BJ (cell line): ENCODE data around the gene B2M. TPM values are rescaled to one million over a fixed set of nuclear protein-coding genes. Genes with fewer than 3 reads are reported as not detected.

Experiments used
- CTCF ChIA-PET: fragments of 350-600 bp; formaldehyde crosslinking; extraction: SDS; loops from one replicate; lab custom pipeline; 2021; ENCODE audit warnings: antibody characterized with exemption, inconsistent platforms; lab: Yijun Ruan, JAX
- POLR2A ChIA-PET: fragments of 300-600 bp; sonication (Branson Sonifier 250); formaldehyde crosslinking; extraction: SDS; loops from one replicate; lab custom pipeline; 2021; ENCODE audit warnings: antibody characterized with exemption; lab: Charles Lee
- DNase-seq: peaks from one replicate; pipeline ENCODE4 v3.0.0-alpha.2; 2011; ENCODE audit warnings: low read depth
- H3K27me3 ChIP-seq: 2 replicates; pipeline ENCODE4 v1.6.0; 2011; ENCODE audit warnings: low read length; ENCODE audit not compliant: control insufficient read depth, insufficient read depth
- H3K36me3 ChIP-seq: 2 replicates; pipeline ENCODE4 v1.5.1; 2011; ENCODE audit warnings: low read length; ENCODE audit not compliant: control insufficient read depth, insufficient read depth
- H3K4me3 ChIP-seq: 2 replicates; pipeline ENCODE4 v1.5.1; 2011; ENCODE audit warnings: low read depth, mild to moderate bottlenecking, control low read depth, low read length
- CTCF ChIP-seq: IDR thresholded peaks from 2 replicates; pipeline ENCODE4 v1.5.1; 2011; ENCODE audit warnings: low read depth, mild to moderate bottlenecking, control low read depth, inconsistent platforms, low read length, moderate library complexity; ENCODE audit not compliant: insufficient read depth
- polyA plus RNA-seq: library from polyadenylated mRNA; depleted of rRNA; stranded (reverse); fragments of >200 nt; gene quantifications from 2 replicates; pipeline ENCODE4 v1.2.3, GENCODE V29; 2011

The B2M gene
- polyA plus RNA-seq, 1 experiment, result 2,480 TPM

- Histone ChIP-seq H3K27me3 (no peaks in the 10 kb centered on the region), H3K36me3 (no peaks in the 10 kb centered on the region), H3K4me3 (no peak overlapping the region)
- DNase-seq, result no peak
- ChIA-PET POLR2A (no interaction called here), CTCF (interaction anchor here (0.7 kb wide), 2 partner anchors 10 to 43 kb away, joined by 3 read pairs; partner anchors contain the start of gene SPG11)
- TF ChIP-seq CTCF, result no peak
Observed at GRCh38 chr15:44705986-44706385, 5.3 kb upstream of the B2M start.

DNA sequence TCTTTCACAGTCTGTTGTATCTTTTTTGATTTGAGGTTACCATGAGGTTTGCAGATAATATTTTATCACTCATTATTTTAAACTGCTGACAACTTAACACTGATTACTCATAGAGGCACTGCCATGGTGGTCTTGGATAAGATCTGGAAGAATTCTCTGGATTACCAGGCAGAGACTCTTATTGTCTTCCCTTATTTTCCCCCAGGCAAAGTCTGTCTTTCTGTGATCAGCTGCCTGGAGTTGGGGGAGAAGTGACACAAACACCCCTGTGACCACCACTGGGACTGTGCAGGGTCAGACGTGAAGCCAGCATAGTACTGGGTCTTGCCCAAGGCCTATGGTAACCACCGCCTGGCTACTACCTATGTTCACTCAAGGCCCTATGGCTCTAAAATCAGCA lies 4.9 kb upstream of the B2M start:
- H3K36me3 ChIP-seq, result no peaks in the 10 kb centered on the region
- ChIA-PET CTCF (interaction anchor here (0.7 kb wide), 1 partner anchor 43 kb away, joined by 3 read pairs; the partner anchor contains the start of gene SPG11), POLR2A (no interaction called here)
- no peaks in the 10 kb centered on the region for H3K27me3 ChIP-seq
- DNase-seq, result no peak
- no peak overlapping the region for H3K4me3 ChIP-seq
- no peak for TF ChIP-seq CTCF

DNA sequence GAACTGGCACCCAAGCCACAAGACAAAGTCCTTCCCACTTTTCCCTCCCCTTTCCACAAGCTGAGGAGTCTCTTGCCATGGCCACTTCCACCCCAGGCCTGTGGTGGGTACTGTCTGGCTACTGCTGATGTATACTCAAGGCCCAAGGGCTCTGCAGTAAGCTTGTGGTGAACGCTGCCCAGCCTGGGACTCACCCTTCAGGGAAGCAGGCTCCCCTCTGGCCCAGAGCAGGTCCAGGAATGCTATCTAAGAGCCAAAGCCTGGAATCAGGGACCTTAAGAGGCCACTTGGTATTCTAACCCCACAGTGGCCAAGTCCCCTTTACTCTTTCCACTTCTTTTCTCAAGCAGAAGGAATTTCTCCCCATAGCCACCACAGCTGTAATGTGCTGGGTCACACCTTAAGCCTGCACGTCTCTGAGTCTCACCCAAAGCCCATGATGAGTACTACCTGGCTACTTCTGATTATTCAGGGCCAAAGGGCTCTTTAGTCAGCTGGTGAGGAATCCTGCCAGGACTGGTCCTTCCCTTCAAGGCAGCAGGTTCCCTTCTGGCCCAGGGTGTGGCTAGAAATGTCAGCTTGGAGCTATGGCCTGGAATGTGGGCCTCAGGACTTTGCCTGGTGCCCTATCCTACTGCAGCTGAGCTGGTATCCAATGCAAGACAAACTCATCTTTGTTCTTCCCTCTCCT lies 4.2 kb upstream of the B2M start:
- no peak overlapping the region for H3K4me3 ChIP-seq
- POLR2A ChIA-PET, result no interaction called here
- no peak for DNase-seq
- CTCF ChIA-PET, result interaction anchor here (1.5 kb wide), 1 partner anchor 28 kb away, joined by 6 read pairs; no protein-coding TSS in a partner anchor
- TF ChIP-seq CTCF, result no peak
- no peaks in the 10 kb centered on the region for H3K36me3 ChIP-seq
- H3K27me3 ChIP-seq, result no peaks in the 10 kb centered on the region

DNA sequence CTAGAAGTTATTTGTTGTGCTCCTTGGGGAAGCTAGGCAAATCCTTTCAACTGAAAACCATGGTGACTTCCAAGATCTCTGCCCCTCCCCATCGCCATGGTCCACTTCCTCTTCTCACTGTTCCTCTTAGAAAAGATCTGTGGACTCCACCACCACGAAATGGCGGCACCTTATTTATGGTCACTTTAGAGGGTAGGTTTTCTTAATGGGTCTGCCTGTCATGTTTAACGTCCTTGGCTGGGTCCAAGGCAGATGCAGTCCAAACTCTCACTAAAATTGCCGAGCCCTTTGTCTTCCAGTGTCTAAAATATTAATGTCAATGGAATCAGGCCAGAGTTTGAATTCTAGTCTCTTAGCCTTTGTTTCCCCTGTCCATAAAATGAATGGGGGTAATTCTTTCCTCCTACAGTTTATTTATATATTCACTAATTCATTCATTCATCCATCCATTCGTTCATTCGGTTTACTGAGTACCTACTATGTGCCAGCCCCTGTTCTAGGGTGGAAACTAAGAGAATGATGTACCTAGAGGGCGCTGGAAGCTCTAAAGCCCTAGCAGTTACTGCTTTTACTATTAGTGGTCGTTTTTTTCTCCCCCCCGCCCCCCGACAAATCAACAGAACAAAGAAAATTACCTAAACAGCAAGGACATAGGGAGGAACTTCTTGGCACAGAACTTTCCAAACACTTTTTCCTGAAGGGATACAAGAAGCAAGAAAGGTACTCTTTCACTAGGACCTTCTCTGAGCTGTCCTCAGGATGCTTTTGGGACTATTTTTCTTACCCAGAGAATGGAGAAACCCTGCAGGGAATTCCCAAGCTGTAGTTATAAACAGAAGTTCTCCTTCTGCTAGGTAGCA lies 851 bp upstream of the B2M start:
- peak; percentile 49 for TF ChIP-seq CTCF
- no peak for DNase-seq
- ChIA-PET POLR2A (interaction anchor here (1.5 to 2.2 kb wide), 2 partner anchors 16 to 18 kb away, joined by 6 to 7 read pairs; no protein-coding TSS in a partner anchor), CTCF (interaction anchor here (0.7 to 3.9 kb wide), 11 partner anchors 12 to 47 kb away, joined by 3 to 17 read pairs (median 5); partner anchors contain the start of genes SPG11 and TRIM69)
- H3K36me3 ChIP-seq, result no peaks in the 10 kb centered on the region
- H3K27me3 ChIP-seq, result no peaks in the 10 kb centered on the region
- H3K4me3 ChIP-seq, result peak overlapping the region; percentile 98
